Loucy (cell line): Measurements from ENCODE around the gene CDH13.

Source experiments
- H2AFZ ChIP-seq: fragments of 200-600 bp; sonication (generic); 2 replicates; pipeline ENCODE4 v1.6.0; 2016; ENCODE audit warnings: antibody characterized with exemption, mild to moderate bottlenecking, low read length, moderate library complexity
- H3F3A ChIP-seq: fragments of 200-600 bp; 2 replicates; pipeline ENCODE4 v1.6.0; 2016; ENCODE audit warnings: antibody characterized with exemption, low read depth, mild to moderate bottlenecking
- H3K27me3 ChIP-seq: fragments of 200-600 bp; sonication (generic); 2 replicates; pipeline ENCODE4 v1.6.1; 2014; ENCODE audit warnings: low read length, mild to moderate bottlenecking; ENCODE audit not compliant: insufficient read depth, poor library complexity, severe bottlenecking
- H3K36me3 ChIP-seq: fragments of 200-600 bp; sonication (generic); 2 replicates; pipeline ENCODE4 v1.6.1; 2016; ENCODE audit warnings: low read length; ENCODE audit not compliant: insufficient read depth
- H3K4me1 ChIP-seq: fragments of 200-600 bp; sonication (generic); 2 replicates; pipeline ENCODE4 v1.5.1; 2014; ENCODE audit warnings: low read length, mild to moderate bottlenecking; ENCODE audit not compliant: insufficient read depth, poor library complexity, severe bottlenecking
- H3K4me2 ChIP-seq: fragments of 200-600 bp; sonication (generic); 2 replicates; pipeline ENCODE4 v1.6.0; 2014; ENCODE audit warnings: antibody characterized with exemption, low read length, low read depth, mild to moderate bottlenecking; ENCODE audit not compliant: poor library complexity, severe bottlenecking
- H3K4me3 ChIP-seq: fragments of 200-600 bp; sonication (generic); 2 replicates; pipeline ENCODE4 v1.5.1; 2014; ENCODE audit warnings: low read length, mild to moderate bottlenecking, mixed read lengths; ENCODE audit not compliant: poor library complexity, severe bottlenecking
- H3K79me2 ChIP-seq: fragments of 200-600 bp; sonication (generic); 2 replicates; pipeline ENCODE4 v1.6.1; 2014; ENCODE audit warnings: low read length; ENCODE audit not compliant: insufficient read depth
- H3K9ac ChIP-seq: fragments of 200-600 bp; sonication (generic); 2 replicates; pipeline ENCODE4 v1.6.0; 2014; ENCODE audit warnings: mild to moderate bottlenecking, low read depth, low read length, moderate library complexity; ENCODE audit not compliant: poor library complexity, severe bottlenecking
- H3K9me2 ChIP-seq: fragments of 200-600 bp; sonication (generic); replicated peaks from 2 replicates; pipeline ENCODE4 v1.6.1; 2016; ENCODE audit warnings: low read depth, low read length, mixed read lengths
- H3K9me3 ChIP-seq: fragments of 200-600 bp; sonication (generic); 2 replicates; pipeline ENCODE4 v1.6.1; 2014; ENCODE audit warnings: mild to moderate bottlenecking, antibody characterized with exemption, low read length, low read depth; ENCODE audit not compliant: insufficient read depth
- H4K20me1 ChIP-seq: fragments of 200-600 bp; sonication (generic); 2 replicates; pipeline ENCODE4 v1.6.0; 2014; ENCODE audit warnings: antibody characterized with exemption, low read length, mild to moderate bottlenecking; ENCODE audit not compliant: insufficient read depth, poor library complexity, severe bottlenecking
- CTCF ChIP-seq: fragments of 200-600 bp; sonication (generic); conservative IDR thresholded peaks from 2 replicates; pipeline ENCODE4 v1.5.1; 2014; ENCODE audit warnings: mild to moderate bottlenecking, antibody characterized with exemption, low read length
- EZH2phosphoT487 ChIP-seq: fragments of 200-600 bp; IDR thresholded peaks from 2 replicates; pipeline ENCODE4 v1.6.1; 2018; ENCODE audit warnings: antibody characterized with exemption, mild to moderate bottlenecking, moderate library complexity, borderline replicate concordance

Gene CDH13

GRCh38 chr16:82586130-82586529, 40.6 kb upstream of the CDH13 start:
- no peaks in the 10 kb centered on the region for H3K9me2 ChIP-seq
- no peak overlapping the region for H3K9ac ChIP-seq
- no peaks in the 10 kb centered on the region for H3K4me1 ChIP-seq
- H4K20me1 ChIP-seq: no peaks in the 10 kb centered on the region
- H3F3A ChIP-seq: no peaks in the 10 kb centered on the region
- no peak overlapping the region for H3K4me2 ChIP-seq
- no peaks in the 10 kb centered on the region for H3K27me3 ChIP-seq
- no peaks in the 10 kb centered on the region for H3K9me3 ChIP-seq
- no peak overlapping the region for H2AFZ ChIP-seq
- TF ChIP-seq EZH2phosphoT487 (no peak), CTCF (no peak)
- no peaks in the 10 kb centered on the region for H3K36me3 ChIP-seq
- no peaks in the 10 kb centered on the region for H3K79me2 ChIP-seq
- no peak overlapping the region for H3K4me3 ChIP-seq

GRCh38 chr16:82587289-82587688, 39.5 kb upstream of the CDH13 start:
- H3F3A ChIP-seq: no peaks in the 10 kb centered on the region
- H4K20me1 ChIP-seq: no peaks in the 10 kb centered on the region
- no peak overlapping the region for H2AFZ ChIP-seq
- no peak overlapping the region for H3K9ac ChIP-seq
- no peaks in the 10 kb centered on the region for H3K4me1 ChIP-seq
- no peaks in the 10 kb centered on the region for H3K9me2 ChIP-seq
- no peaks in the 10 kb centered on the region for H3K27me3 ChIP-seq
- TF ChIP-seq CTCF (no peak), EZH2phosphoT487 (no peak)
- H3K79me2 ChIP-seq: no peaks in the 10 kb centered on the region
- H3K9me3 ChIP-seq: no peaks in the 10 kb centered on the region
- no peaks in the 10 kb centered on the region for H3K36me3 ChIP-seq
- no peak overlapping the region for H3K4me3 ChIP-seq
- no peak overlapping the region for H3K4me2 ChIP-seq

GRCh38 chr16:82589407-82589806, 37.4 kb upstream of the CDH13 start:
- no peak for TF ChIP-seq EZH2phosphoT487
- no peak for TF ChIP-seq CTCF

More at GRCh38 chr16:82589407-82589806, 37.4 kb upstream of the CDH13 start:
- Histone ChIP-seq H3K36me3 (no peaks in the 10 kb centered on the region), H3K79me2 (no peaks in the 10 kb centered on the region), H3K27me3 (no peaks in the 10 kb centered on the region), H2AFZ (no peak overlapping the region), H4K20me1 (no peaks in the 10 kb centered on the region), H3K4me2 (no peak overlapping the region), H3F3A (no peaks in the 10 kb centered on the region), H3K4me1 (no peaks in the 10 kb centered on the region), H3K9ac (no peak overlapping the region), H3K4me3 (no peak overlapping the region), H3K9me3 (no peaks in the 10 kb centered on the region), H3K9me2 (no peaks in the 10 kb centered on the region)
